HG03097 (cell line): Measurements from ENCODE around the gene P4HA1.
"Not testable (repeated sequence)": the region's sequence is repeated elsewhere in the genome, so short reads cannot be mapped to it uniquely, and the experiment has no call there.

Experiments used
- ATAC-seq: cut with Tn5 transposase; IDR thresholded peaks from one replicate; pipeline ENCODE4 v1.9.1; 2021; ENCODE audit not compliant: unreplicated experiment, low FRiP score

P4HA1 gene

DNA sequence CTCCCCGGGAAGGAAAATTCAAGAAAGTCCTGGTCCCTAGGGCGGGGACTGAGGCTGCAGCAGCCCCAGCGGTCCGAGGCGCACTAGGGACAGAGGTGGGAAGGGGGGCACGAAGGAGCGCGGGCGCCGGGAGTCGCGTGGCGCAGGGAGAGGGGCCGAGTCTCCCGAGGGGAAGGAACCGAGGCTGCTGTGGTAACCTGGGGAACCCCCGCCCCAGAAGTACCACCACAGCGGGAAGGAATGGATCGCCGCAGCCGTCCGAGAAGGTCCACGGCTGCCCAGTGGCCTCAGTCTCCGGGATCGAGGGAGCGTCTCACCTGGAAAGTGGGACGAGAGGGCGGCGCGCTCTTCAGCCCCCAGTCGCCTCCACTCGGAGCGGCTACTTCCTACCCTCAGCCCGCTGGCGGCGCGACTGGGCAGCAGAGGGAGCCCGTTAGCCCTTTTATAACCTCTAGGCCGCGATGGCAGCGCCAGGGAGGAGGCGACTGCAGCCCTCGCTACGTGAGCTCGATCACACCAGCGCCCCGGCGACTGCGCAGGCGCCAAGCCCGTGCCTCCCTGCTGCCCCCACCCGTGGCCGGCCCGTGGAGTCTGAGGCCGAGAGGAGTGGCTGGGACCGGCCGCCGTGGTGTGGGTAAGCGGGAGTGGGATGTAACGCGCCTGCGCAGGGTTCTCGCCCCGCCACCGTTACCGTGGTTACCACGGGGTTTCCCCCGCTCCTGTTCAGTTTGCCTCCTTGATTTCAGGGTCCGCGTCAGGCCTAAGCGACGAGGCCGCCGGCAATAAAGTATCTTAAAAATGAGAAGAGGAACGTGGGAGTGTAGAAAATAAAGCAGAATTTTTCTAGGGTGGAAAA is at the start of gene P4HA1:
TSS of gene P4HA1 (minus strand) at position 418 of the 856 bp plus-strand sequence. CDS start 21,983 bp downstream, outside the sequence.
- ATAC-seq: peak; percentile 88

DNA sequence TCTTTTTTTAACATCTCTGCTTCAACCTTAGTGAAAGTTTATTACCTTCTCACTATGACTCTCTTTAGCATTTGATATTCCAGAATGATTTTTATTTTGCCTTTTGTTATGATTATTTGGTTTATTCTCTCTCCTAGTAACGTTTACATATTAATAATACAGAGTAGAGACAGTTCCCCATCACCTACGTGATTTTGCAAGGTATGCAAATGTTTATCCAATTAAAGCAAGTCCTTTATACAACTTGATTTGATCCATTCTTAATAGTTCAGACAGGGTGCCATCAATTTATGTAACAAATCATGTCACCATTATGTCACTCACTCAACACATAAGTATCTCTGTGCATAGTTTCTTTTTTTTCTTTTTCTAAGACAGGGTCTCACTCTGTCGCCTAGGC is 44.9 kb upstream of the P4HA1 start:
- ATAC-seq: no peak

DNA sequence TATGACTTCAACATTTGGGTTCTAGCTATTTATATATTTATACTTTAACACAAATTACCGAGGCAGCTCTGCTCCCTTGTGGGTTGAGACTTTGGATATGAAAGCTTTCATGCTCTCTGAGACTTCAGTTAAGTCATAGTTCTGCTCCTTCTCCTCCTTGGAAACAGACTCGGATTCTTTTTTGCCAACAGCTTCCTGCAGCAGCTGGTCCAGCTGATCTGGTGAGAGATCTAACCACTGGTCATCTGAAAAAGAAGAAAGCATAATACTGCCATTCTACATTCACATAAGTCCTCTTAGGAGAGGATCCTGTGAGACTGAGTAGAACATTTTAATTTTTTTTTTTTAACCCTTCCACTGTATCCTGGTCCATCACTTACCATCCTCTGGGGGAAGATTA is 42.6 kb upstream of the P4HA1 start:
- ATAC-seq: no peak

DNA sequence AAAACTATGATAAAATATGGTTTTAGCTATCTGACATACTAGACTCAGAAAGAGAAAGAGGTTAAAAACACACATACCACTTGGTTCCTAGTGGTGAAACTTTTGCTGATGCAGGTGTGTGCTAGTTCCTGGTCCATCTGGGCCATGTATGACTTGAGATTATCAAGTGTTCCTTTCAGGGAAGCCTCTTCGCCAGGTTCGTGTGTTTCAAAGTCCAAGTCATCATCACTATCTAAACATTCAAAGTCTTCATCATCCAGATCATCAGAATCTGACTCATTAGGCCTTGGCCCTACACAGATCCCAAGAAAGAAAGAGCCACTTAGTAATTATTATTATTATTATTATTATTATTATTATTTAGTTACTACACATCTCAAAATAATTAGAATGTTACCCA is 40.0 kb upstream of the P4HA1 start:
- ATAC-seq: no peak

DNA sequence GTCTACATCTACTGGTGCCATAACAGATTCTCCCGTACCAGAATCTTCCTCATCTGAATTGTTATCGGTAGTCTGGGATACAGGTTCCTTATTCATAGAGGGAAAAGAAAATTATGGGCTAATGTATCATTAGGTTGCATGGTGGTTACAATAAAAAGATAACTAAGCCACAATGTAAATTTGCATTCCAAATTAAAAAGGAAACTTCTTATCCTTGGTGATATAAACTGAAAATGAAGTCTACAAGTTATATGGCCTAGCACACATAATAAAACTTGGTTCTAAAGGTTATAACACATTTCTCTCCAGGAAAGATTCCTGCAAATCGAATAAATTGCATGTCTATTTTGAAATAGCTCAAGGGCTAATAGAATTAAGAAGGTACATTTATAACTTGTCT is 38.1 kb upstream of the P4HA1 start:
- no peak for ATAC-seq

DNA sequence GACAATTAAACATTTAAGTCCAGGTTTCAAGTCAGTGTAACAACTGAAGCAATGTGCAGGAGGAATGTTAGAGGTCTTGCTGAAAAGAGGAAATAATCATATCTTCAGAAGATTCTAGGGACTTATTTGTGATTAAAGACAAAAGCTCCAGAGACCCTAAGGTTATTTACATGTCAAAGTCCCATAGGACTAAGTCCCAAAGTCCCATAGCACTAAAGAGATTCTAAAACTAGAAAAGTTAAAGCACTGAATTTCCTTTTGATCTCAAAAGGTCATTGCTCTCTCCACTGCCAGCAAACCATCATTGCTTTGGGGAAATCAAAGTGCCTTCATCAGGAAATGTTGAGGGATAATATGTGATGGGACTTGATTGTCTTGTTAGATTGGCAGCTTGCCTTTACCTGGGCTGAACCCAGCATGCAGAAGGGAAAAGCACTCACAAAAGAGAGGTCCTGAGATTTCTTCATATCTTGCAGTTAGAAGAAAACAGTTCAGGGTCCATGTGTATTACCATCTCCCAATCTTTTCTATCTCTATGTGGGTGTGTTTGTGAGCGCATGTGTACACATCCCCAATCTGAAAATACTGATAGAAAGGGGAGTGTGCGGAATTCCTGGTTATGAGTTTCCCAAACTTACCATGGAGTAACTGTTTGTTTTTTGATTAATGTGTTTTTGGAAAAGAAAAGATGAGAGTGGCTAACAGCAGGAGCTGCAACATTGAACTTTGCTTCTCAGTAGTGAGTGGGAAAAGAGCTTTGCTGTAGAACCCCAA is 35.4 kb upstream of the P4HA1 start:
- no peak for ATAC-seq

DNA sequence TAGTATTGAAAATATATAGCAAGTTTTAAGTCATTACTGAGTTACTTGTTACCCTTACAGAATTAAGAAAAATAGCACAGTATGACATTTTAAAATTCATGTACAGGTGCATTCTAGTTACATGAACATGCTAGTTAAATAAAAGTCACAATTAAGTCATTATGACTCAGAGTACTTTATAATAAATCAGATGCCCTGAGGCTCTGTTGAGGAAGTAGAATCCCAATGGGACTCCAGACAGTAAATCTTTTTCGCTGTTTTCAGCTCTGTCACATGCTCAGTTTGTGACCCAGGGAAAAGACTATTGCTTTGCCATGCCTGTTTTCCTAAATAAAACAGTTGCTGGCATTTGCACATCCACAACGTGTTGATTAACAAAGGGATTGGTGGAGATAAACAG is 34.6 kb upstream of the P4HA1 start:
- ATAC-seq: no peak

DNA sequence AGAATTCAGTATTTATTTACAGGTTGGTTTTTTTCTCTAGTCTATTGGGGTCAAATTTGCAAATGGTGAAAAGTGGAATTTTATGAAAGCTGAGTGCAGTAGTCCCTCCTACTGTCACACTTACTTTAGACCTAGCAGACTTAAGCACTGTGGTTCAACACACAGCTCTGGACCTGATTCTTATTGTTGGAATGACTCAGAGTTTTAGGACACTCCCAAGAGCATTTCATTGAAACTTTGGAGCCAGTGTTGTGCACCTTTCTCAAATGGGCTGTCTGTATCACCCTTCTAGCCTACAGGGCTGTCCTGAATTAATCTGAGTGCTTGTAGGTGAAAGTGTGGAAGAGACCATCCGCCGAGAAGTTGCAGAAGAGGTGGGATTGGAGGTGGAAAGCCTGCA is 29.7 kb upstream of the P4HA1 start:
- ATAC-seq: no peak

DNA sequence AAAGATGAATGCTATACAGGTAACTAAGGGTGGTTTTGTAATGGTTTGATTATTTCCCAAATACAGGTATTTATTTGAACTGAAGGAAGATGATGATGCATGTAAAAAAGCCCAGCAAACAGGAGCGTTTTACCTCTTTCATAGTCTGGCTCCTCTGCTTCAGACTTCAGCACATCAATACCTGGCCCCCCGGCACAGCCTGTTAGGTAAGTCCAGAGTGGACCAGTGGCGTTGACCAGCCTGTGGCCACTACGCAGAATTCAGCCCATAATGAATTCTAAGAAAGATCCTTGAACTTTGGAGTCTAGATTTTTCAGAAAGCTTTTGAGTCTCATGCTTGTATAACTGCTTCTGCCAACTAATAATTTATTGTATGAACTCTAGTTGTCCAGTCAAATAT is 23.3 kb upstream of the P4HA1 start:
- no peak for ATAC-seq

DNA sequence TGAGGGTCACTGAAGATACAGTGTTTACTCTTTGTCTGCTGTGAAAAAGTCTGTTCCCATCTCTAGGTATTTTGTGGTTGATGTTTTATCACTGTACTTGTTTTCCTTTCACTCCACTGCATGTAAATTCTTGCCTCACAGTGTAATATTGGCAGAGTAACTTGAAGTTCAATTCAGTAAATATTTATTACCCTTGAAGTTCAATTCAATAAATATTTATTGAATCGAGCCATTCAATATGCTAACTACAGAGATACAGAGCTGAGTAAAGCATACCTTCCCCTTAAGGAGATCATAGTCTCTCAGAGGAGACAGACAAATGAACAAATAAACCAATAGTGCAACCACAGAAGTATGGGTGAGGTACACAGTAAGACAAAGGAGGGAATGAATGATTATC is 22.8 kb upstream of the P4HA1 start:
- ATAC-seq: no peak

DNA sequence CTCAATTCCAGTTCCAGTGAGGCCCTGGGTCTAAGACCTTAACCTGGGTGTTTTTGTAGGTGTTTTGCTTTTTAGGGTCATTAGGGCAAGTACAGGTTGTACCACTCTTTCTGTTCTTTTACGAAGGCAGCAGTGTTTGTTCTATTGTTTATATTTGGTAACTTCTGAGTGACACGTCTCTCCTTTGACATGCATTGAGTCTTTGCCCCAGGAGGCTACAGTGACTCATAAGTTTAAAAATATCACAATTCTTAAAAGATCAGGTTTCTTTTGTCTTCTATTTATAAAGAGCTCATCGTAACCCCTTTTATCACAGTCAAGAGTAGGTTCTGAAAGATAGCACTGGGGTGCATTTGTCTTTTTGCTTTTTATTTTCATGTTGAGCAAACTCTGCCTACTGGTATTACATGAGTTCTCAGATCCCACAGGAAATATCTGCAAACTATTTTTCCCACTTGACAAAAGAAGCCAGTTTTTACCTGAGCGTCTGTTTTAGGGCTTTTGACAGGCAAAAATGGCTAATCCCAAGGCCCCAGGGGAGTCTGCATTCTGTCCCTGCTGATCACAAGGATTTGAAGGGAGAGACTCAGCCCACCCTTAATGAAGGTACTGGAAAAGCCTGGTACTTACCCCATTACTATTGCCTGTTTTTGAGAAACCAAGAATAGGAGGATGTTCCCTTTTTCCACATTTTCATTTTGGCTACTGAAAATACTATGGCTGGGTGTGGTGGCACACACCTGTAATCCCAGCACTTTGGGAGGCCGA is 21.5 kb upstream of the P4HA1 start:
- no peak for ATAC-seq

DNA sequence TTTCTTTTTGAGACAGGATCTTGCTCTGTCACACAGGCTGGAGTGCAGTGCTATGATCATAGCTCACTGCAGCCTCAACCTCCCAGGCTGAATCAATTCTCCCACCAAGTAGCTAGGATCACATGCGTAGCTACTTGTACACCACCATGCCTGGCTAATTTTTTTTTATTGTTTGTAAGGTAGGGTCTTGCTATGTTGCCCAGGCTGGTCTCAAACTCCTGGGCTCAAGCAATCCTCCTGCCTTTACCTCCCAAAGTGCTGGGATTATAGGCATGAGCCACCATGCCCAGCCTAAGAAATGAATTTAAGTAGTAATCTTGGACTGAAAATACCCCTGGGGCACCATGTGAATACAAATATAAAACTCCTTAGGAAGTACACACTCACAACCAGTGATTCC is 19.4 kb upstream of the P4HA1 start:
- no peak for ATAC-seq

DNA sequence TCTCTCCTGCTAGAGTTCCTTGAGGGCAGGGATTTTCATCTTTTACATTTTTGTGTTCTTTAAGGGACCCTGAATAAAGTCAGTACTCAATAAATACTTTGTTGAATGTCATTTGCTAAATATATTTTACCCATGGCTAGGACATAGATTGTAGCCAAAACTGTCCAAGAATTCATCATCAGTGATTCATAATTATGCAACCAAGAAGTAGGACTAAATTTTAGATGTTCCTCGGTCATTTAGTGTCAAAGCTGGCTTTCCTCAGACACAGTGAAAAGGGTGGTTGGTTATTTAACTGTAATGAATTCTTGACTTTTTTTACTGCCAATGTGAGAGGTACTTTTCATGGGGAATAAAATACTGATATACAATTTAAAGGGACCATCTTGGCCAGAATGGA is 16.9 kb upstream of the P4HA1 start:
- no peak for ATAC-seq

DNA sequence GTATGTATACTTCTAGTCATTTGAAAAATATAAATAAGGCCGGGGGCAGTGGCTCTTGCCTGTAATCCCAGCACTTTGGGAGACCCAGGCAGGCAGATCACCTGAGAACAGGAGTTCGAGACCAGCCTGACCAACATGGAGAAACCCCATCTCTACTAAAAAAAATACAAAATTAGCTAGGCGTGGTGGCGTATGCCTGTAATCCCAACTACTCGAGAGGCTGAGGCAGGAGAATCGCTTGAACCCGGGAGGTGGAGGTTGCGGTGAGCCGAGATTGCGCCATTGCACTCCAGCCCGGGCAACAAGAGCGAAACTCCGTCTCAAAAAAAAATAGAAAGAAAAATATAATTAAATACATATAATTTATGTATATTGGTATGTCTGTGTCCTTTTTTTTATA is 15.4 kb upstream of the P4HA1 start:
- not testable (repeated sequence) for ATAC-seq

DNA sequence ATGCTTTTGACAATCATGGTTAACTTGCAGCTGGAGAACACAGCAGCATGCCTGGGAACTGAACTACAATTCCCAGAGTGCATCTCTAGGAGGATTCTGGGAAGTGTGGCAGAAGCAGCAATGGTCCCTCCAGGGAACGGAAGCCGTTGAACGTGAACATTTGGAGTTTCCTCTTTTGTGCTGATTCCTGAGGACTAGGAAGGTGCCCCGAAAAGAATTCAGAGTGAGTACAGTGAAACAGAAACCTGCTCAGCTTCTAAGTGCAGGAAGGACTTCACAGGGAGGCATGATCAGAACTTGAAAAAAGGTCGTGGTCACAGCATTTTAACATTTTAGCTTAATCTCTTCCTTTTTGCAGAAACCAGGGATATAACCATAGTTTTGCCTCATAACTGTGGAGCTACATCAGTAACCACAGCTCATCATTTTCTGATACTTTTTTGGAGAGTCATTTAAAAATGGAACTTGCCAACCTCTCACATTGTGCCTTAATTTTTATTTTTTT is 13.7 kb upstream of the P4HA1 start, which contains the start of gene NUDT13:
TSS of gene NUDT13 (plus strand) at position 111 of the 505 bp plus-strand sequence. CDS start 3,911 bp downstream, outside the sequence.
- peak; percentile 61 for ATAC-seq

DNA sequence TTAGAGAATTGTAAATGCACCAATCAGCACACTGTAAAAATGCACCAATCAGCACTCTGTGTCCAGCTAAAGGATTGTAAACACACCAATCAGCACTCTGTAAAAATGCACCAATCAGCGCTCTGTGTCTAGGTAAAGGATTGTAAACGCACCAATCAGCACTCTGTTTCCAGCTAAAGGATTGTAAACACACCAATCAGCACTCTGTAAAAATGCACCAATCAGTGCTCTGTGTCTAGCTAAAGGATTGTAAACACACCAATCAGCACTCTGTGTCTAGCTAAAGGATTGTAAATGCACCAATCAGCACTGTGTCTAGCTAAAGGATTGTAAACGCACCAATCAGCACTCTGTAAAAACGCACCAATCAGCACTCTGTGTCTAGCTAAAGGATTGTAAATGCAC is 12.6 kb upstream of the P4HA1 start:
- ATAC-seq: not testable (repeated sequence)

DNA sequence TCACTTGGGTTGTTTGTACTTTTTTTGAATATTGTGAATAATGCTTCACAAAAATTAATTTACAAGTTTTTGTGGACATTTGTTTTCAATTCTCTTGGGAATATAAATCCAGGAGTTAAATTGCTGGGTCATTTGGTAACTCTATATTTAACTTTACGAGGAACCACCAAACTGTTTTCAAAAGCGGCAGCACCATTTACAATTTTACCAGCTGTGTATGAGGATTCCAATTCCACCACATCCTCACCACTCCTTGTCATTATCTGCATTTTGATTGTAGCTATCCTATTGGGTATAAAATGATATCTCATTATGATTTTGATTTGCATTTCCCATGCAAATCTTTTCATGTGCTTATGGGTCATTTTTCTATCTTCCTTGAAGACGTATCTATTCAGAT is 9.6 kb upstream of the P4HA1 start:
- no peak for ATAC-seq

DNA sequence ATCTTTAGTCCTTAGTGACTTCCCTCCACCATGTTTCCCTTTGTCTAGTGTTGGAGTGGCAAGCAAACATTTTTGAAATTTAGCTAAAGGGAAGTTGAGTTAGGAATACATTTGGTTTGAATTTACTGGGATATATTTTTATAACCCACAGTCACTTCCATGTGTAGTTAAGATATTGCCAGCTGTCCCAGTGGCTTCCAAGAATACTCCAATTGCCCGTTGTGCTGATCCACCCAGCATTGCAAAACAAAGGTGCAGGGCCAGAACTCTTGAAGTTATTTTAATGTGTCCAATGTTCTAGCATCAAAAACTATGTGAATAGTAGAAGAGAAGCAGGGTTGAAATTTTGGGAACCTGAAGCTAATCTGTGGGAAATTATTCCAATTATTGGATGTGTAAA is 2.5 kb upstream of the P4HA1 start:
- ATAC-seq: no peak

DNA sequence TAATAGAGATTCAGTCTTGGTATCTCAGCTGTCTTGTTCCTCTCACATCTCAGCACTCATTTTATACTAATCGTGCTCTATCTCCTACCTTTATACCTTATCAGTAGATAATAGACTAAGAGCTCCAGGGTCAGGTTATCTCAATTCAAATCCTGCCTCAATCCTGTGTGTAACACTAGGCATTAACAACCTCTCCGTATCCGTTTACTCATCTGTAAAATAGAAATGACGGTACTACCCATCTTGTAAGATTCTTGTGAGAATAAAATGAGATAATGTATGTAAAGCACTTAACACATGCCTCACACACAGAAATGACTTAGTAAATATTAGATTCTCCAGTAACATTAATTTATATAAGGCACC is 622 bp upstream of the P4HA1 start:
- ATAC-seq: no peak

DNA sequence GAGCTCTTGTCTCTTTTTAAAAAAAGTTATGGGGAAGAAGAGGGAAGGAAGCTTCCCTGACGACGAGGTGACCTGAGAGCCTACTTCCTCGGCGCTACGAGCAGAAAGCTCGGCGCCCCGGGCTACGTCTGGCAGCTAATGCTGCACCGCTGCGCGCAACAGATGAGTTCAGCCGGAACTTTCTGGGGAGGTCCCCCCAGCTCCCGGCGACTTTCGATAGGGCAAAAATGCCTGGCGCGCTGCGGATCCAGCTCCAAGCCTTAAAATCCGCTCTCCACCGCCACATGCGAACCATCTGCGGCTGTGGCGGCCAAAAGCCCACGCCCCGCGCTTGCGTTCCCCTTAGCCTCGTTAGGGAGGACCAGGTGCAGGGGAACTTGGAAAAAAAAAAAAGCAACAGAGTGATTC is 621 bp downstream of the P4HA1 start:
- ATAC-seq: peak; percentile 28

DNA sequence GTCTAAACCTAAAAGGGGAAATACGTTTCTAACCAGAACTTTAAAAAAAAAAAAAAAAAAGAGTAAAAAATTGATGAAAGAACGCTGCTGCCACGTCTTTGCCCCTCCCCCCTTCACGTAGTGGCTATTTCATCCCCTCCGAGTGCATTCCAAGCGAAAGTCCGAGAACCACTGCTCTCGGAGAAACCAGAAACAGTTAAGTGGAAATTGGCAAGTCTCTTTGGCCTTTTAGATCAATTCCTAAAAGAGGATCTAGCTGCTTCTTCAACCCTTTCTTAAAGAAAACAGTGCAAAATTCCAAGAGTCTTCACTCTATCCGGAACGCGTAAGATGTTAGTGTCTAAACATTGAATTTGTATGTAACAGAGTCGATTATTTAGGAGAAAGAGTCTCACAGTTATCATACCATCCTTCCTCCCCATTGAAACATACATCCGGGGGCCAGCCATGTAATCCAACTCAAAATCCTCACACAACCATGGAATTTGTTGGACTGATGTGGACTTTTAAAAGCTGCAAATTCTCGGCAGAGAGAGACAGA is 1.1 kb downstream of the P4HA1 start:
- ATAC-seq: no peak
